ENCODE data around the gene PRR20G. TPM values are rescaled to one million over a fixed set of nuclear protein-coding genes. Genes with fewer than 3 reads are reported as not detected.
A peak's percentile ranks its signal among the peaks of the same experiment; 100 is the strongest.
"Not testable (repeated sequence)": the region's sequence is repeated elsewhere in the genome, so short reads cannot be mapped to it uniquely, and the experiment has no call there.

Gene PRR20G
- total and polyA plus RNA-seq, 5 donors = not detected

- peak in 2 of 3 donors; percentile 29 to 62 for DNase-seq
- 82% methylated on average over 6 of the region's 6 CpGs for WGBS
- ATAC-seq = peak; percentile 64 to 72
- Histone ChIP-seq H3K4me1 (ENCODE audit: control insufficient read depth, insufficient read depth, low read length) (no peaks in the 10 kb centered on the region), H3K27me3 (ENCODE audit: control insufficient read depth, insufficient read depth) (no peaks in the 10 kb centered on the region), H3K27ac (ENCODE audit: low read length) (no peak overlapping the region), H3K4me3 (ENCODE audit: low read length) (no peak overlapping the region), H3K9me3 (ENCODE audit: control insufficient read depth, low read length) (no peaks in the 10 kb centered on the region)
- intact Hi-C loops (cut with DNase I) = no loop called here
Observed at GRCh38 chr3:127299276-127299675, 11.4 kb upstream of the PRR20G start.

DNA sequence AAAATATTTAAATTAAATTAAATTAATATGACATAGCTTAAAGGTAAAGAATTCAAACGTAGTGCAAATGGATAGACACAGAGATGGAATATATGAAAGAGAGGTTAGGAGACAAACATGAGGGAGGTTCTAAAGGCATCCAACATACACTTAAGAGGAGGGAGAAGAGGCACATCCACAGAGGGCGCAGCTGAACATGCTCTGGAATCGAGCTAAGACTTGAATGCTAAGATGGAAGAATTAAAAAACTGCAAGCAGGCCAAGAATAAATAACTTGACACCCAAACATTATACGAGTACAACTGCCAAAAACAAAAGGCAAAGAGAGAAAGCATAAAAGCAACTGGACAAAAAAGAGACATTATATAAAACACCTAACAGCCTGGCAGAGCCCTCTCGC is 9.1 kb upstream of the PRR20G start:
- Histone ChIP-seq H3K27me3 (ENCODE audit: control insufficient read depth, insufficient read depth) (no peaks in the 10 kb centered on the region), H3K4me3 (ENCODE audit: low read length) (no peak overlapping the region), H3K4me1 (ENCODE audit: control insufficient read depth, insufficient read depth, low read length) (no peaks in the 10 kb centered on the region), H3K9me3 (ENCODE audit: control insufficient read depth, low read length) (no peaks in the 10 kb centered on the region), H3K27ac (ENCODE audit: low read length) (no peak overlapping the region)
- 70% methylated on average over 5 of the region's 5 CpGs for WGBS
- ATAC-seq = no peak
- intact Hi-C loops (cut with DNase I) = no loop called here
- DNase-seq = no peak

- H3K9me3 ChIP-seq (ENCODE audit: control insufficient read depth, low read length) = no peaks in the 10 kb centered on the region
- WGBS = 50% methylated on average over 3 of the region's 3 CpGs
- ATAC-seq (no peak), DNase-seq (no peak)
- intact Hi-C loops (cut with DNase I) = no loop called here
- no peaks in the 10 kb centered on the region for H3K4me1 ChIP-seq (ENCODE audit: control insufficient read depth, insufficient read depth, low read length)
- no peaks in the 10 kb centered on the region for H3K27me3 ChIP-seq (ENCODE audit: control insufficient read depth, insufficient read depth)
- no peak overlapping the region for H3K27ac ChIP-seq (ENCODE audit: low read length)
- H3K4me3 ChIP-seq (ENCODE audit: low read length) = no peak overlapping the region
Observed at GRCh38 chr3:127296166-127296565, 8.3 kb upstream of the PRR20G start.

- intact Hi-C loops (cut with DNase I); H3K27ac ChIP-seq (ENCODE audit: low read length); H3K9me3 ChIP-seq (ENCODE audit: control insufficient read depth, low read length); H3K4me1 ChIP-seq (ENCODE audit: control insufficient read depth, insufficient read depth, low read length); DNase-seq; H3K4me3 ChIP-seq (ENCODE audit: low read length); H3K27me3 ChIP-seq (ENCODE audit: control insufficient read depth, insufficient read depth); ATAC-seq: not testable (repeated sequence)
- WGBS = 85% methylated on average over 16 of the region's 16 CpGs
Observed at GRCh38 chr3:127293650-127294049, 5.8 kb upstream of the PRR20G start.

DNA sequence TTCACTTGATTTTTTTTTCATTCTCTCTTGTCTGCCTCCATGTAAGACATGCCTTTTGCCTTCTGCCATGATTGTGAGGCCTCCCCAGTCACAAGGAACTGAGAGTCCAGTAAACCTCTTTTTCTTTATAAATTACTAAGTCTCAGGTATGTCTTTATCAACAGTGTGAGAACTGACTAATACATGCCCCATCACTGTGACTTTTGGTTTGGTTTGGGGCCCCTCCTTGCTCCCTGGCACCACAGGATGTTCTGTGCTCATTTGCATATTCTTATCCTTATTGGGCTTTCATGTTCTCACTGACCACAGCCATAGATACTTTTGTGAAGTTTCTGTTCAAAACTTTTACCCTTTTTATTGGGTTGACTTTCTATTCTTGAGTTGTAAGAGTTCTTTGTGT is 3.8 kb upstream of the PRR20G start:
- no peak overlapping the region for H3K4me3 ChIP-seq (ENCODE audit: low read length)
- no peak for ATAC-seq
- no peaks in the 10 kb centered on the region for H3K27me3 ChIP-seq (ENCODE audit: control insufficient read depth, insufficient read depth)
- H3K9me3 ChIP-seq (ENCODE audit: control insufficient read depth, low read length) = no peaks in the 10 kb centered on the region
- intact Hi-C loops (cut with DNase I) = no loop called here
- H3K4me1 ChIP-seq (ENCODE audit: control insufficient read depth, insufficient read depth, low read length) = no peaks in the 10 kb centered on the region
- DNase-seq = no peak
- H3K27ac ChIP-seq (ENCODE audit: low read length) = no peak overlapping the region

GRCh38 chr3:127291114-127291513 is 3.3 kb upstream of the PRR20G start:
- no peaks in the 10 kb centered on the region for H3K9me3 ChIP-seq (ENCODE audit: control insufficient read depth, low read length)
- H3K27ac ChIP-seq (ENCODE audit: low read length) = no peak overlapping the region
- H3K4me3 ChIP-seq (ENCODE audit: low read length) = no peak overlapping the region
- H3K4me1 ChIP-seq (ENCODE audit: control insufficient read depth, insufficient read depth, low read length) = no peaks in the 10 kb centered on the region
- no peak for DNase-seq
- 70% methylated on average over 1 of the region's 1 CpG for WGBS
- no peaks in the 10 kb centered on the region for H3K27me3 ChIP-seq (ENCODE audit: control insufficient read depth, insufficient read depth)
- ATAC-seq = no peak
- intact Hi-C loops (cut with DNase I) = no loop called here

DNA sequence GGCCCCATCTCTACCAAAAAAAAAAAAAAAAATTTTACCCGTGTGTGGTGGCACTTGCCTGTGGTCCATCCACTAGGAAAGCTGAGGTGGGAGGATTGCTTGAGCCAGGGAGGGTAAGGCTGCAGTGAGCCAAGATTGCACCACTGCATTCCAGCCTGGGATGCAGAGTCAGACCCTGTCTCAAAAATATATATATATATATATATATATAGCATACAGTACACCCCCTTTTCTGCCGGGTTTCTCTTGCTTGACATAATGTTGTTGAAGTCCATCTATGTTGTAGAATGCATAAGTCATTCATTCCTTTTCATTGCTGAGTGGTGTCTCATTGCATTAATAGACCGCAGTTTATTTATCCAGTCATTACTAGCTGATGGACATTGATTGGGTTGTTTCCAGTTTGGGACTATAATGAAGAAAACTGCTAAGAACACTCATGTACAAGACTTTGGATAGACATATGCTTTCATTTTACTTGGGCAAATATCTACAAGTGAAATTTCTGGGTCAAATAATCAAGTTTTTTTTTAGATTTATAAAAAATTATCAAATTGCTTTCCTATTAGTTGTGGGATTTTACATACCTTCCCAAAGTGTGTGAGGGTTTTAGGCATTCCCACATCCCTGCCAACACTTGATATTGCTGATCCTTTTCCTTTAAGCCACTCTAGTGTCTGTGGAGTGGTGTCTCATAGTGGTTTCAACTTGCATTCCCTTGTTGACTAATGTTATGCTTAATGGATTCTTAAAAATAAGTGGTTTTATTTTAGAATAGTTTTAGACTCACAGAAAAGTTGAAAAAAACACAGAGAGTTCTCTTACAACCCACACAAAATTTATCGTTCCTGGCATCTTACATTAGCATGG is 2.1 kb upstream of the PRR20G start:
- Histone ChIP-seq H3K4me1 (ENCODE audit: control insufficient read depth, insufficient read depth, low read length) (no peaks in the 10 kb centered on the region), H3K4me3 (ENCODE audit: low read length) (no peak overlapping the region), H3K9me3 (ENCODE audit: control insufficient read depth, low read length) (no peaks in the 10 kb centered on the region), H3K27me3 (ENCODE audit: control insufficient read depth, insufficient read depth) (no peaks in the 10 kb centered on the region), H3K27ac (ENCODE audit: low read length) (no peak overlapping the region)
- intact Hi-C loops (cut with DNase I) = no loop called here
- 88% methylated on average over 4 of the region's 4 CpGs for whole genome bisulfite sequencing
- no peak for ATAC-seq
- DNase-seq = no peak

GRCh38 chr3:127288921-127289705 is 1.3 kb upstream of the PRR20G start:
- ATAC-seq (no peak), DNase-seq (no peak)
- WGBS = 90% methylated on average over 23 of the region's 23 CpGs
- Histone ChIP-seq H3K27ac (ENCODE audit: low read length) (no peak overlapping the region), H3K27me3 (ENCODE audit: control insufficient read depth, insufficient read depth) (no peaks in the 10 kb centered on the region), H3K9me3 (ENCODE audit: control insufficient read depth, low read length) (no peaks in the 10 kb centered on the region), H3K4me3 (ENCODE audit: low read length) (no peak overlapping the region), H3K4me1 (ENCODE audit: control insufficient read depth, insufficient read depth, low read length) (no peaks in the 10 kb centered on the region)
- intact Hi-C loops (cut with DNase I) = no loop called here

DNA sequence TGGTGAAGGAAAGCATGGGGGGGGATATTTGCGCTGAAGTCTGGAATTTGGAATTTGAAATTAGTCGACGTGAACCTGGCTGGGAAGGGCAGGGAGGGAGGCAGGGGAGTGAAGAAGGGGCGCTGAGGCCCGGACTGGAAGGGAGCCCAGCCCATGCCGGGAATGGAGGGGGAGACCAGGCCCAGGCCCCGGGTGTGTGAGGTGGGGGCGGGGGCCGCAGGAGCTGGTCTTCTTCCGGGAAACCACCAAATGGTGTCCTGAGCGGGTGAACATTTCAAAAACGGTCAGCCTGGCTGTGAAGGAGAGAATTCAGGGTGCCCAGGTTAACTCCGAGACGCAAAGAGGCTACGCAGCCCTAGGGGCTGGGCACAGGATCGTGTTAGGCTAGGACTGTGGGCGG is 497 bp upstream of the PRR20G start:
- intact Hi-C loops (cut with DNase I) = no loop called here
- H3K27ac ChIP-seq (ENCODE audit: low read length) = no peak overlapping the region
- no peaks in the 10 kb centered on the region for H3K27me3 ChIP-seq (ENCODE audit: control insufficient read depth, insufficient read depth)
- DNase-seq (no peak), ATAC-seq (no peak)
- no peaks in the 10 kb centered on the region for H3K9me3 ChIP-seq (ENCODE audit: control insufficient read depth, low read length)
- WGBS = 90% methylated on average over 17 of the region's 17 CpGs
- H3K4me1 ChIP-seq (ENCODE audit: control insufficient read depth, insufficient read depth, low read length) = no peaks in the 10 kb centered on the region
- H3K4me3 ChIP-seq (ENCODE audit: low read length) = no peak overlapping the region

DNA sequence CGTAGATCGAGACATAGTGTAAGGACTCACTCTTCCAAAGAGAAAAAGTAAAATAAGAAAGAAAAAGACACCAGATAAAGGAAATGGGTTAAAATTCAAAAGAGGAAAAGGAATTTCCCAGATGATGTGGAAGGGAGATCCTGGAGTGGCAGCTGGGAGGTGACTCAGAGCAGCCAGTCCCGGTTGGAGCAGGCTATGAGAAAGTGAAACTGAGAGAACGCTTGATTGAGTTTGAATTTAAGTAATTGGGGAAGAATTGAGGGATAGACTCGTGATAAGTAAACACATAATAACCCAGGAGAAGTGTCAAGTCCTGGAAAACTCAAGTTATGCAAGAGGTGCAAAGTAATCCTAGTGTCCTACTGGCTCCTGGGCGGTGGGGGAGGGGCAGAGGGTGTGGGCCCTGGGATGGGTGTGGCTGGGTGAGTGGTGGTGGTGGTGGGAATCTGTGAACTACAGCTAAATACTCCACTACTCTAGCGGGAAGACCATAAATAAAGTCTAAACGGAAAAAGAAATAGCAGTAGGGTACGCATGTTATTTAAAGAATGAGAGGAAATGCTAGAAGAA is 1.2 kb downstream of the PRR20G start:
- no peak for ATAC-seq
- H3K27ac ChIP-seq (ENCODE audit: low read length) = no peak overlapping the region
- H3K9me3 ChIP-seq (ENCODE audit: control insufficient read depth, low read length) = no peaks in the 10 kb centered on the region
- intact Hi-C loops (cut with DNase I) = no loop called here
- H3K4me3 ChIP-seq (ENCODE audit: low read length) = no peak overlapping the region
- H3K4me1 ChIP-seq (ENCODE audit: control insufficient read depth, insufficient read depth, low read length) = no peaks in the 10 kb centered on the region
- WGBS = 80% methylated on average over 9 of the region's 9 CpGs
- no peak for DNase-seq
- no peaks in the 10 kb centered on the region for H3K27me3 ChIP-seq (ENCODE audit: control insufficient read depth, insufficient read depth)

DNA sequence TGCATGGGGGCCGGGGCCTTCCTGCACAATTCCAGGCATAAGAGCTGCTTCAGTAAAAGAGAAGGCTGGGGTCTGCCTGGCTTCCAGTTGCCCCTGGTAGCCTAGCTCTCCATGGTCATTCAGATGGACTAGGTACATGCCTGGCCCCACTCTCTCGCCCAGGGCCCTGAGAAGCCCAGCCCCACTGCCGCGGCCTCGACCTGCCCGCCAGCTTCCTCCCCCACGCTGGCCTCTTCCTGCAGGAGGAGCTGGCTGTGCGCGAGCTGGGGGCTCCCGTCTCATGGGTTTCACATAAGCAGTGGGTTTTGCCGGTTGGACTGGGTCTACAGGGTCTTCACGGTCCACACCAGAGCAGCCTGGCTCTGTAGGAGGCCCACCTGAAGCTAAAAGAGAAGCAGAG is 3.6 kb downstream of the PRR20G start:
- Histone ChIP-seq H3K4me1 (ENCODE audit: control insufficient read depth, insufficient read depth, low read length) (no peaks in the 10 kb centered on the region), H3K9me3 (ENCODE audit: control insufficient read depth, low read length) (no peaks in the 10 kb centered on the region), H3K4me3 (ENCODE audit: low read length) (no peak overlapping the region), H3K27ac (ENCODE audit: low read length) (no peak overlapping the region), H3K27me3 (ENCODE audit: control insufficient read depth, insufficient read depth) (no peaks in the 10 kb centered on the region)
- 85% methylated on average over 12 of the region's 12 CpGs for WGBS
- intact Hi-C loops (cut with DNase I) = no loop called here
- DNase-seq (no peak), ATAC-seq (no peak)
